Astrocyte (in vitro differentiated cells and primary cell): ENCODE data around the gene DENND2A.

Experiments
- CTCF ChIP-seq: IDR thresholded peaks from 2 replicates; pipeline ENCODE4 v1.5.1; 2011; ENCODE audit warnings: low read depth, mild to moderate bottlenecking, inconsistent platforms, low read length, moderate library complexity; ENCODE audit not compliant: insufficient read depth
- EZH2 ChIP-seq: IDR thresholded peaks from 2 replicates; pipeline ENCODE4 v1.6.1; 2012; ENCODE audit warnings: mild to moderate bottlenecking, low read length, inconsistent platforms; ENCODE audit not compliant: insufficient read depth

- TF ChIP-seq CTCF (no peak), EZH2 (no peak)
Observed at GRCh38 chr7:140670343-140670935, 29.8 kb upstream of the DENND2A start.
